Activated CD8-positive, alpha-beta T cell treated with anti-CD3 and anti-CD28 coated beads for 36 hours (primary cell): Measurements from ENCODE around the gene EHMT1. TPM values are rescaled to one million over a fixed set of nuclear protein-coding genes. Genes with fewer than 3 reads are reported as not detected.

Source experiments
- ATAC-seq: fragments of 200-7000 bp; cut with Tn5 transposase; one replicate; pipeline ENCODE4 v1.10.0; 2021; ENCODE audit warnings: mild to moderate bottlenecking, moderate library complexity
- CTCF ChIA-PET: fragments of 350-600 bp; sonication (Branson Sonifier 250); formaldehyde crosslinking; loops from one replicate; lab custom pipeline; 2021; ENCODE audit warnings: antibody characterized with exemption; lab: Charles Lee
- POLR2A ChIA-PET: fragments of 350-600 bp; sonication (Branson Sonifier 250); formaldehyde crosslinking; loops from one replicate; lab custom pipeline; 2021; ENCODE audit warnings: antibody characterized with exemption; lab: Charles Lee
- DNase-seq: peaks from one replicate; pipeline ENCODE4 v3.0.0-alpha.2; 2020
- H3K27ac Mint-ChIP-seq: one replicate; pipeline ENCODE4 v1.8.0; 2021; ENCODE audit warnings: mild to moderate bottlenecking, mixed read lengths
- H3K27me3 Mint-ChIP-seq: one replicate; pipeline ENCODE4 v1.8.0; 2021; ENCODE audit warnings: mixed read lengths
- H3K36me3 Mint-ChIP-seq: one replicate; pipeline ENCODE4 v1.8.0; 2021; ENCODE audit warnings: low read depth, mixed read lengths
- H3K4me1 Mint-ChIP-seq: one replicate; pipeline ENCODE4 v1.8.0; 2021; ENCODE audit warnings: low read depth, mixed read lengths
- H3K4me3 Mint-ChIP-seq: one replicate; pipeline ENCODE4 v1.8.0; 2021; ENCODE audit warnings: mild to moderate bottlenecking, moderate library complexity, mixed read lengths
- H3K9me3 Mint-ChIP-seq: one replicate; pipeline ENCODE4 v1.8.0; 2021; ENCODE audit warnings: mixed read lengths
- CTCF ChIP-seq: fragments of 200-600 bp; IDR thresholded peaks from one replicate; pipeline ENCODE4 v1.8.0; 2022; ENCODE audit warnings: antibody characterized with exemption, mild to moderate bottlenecking
- intact Hi-C: fragments of 100-400 bp; cut with micrococcal nuclease; formaldehyde crosslinking; loops from one replicate; pipeline ENCODE4 v1.10.0; 2022
- total RNA-seq, 2 experiments: library from RNA; stranded (reverse); gene quantifications; one replicate each; pipeline ENCODE4 v1.2.3, GENCODE V29; 2021

Gene EHMT1
- total RNA-seq, 2 experiments from 2014 or later, result 62.1 to 67.1 TPM

DNA sequence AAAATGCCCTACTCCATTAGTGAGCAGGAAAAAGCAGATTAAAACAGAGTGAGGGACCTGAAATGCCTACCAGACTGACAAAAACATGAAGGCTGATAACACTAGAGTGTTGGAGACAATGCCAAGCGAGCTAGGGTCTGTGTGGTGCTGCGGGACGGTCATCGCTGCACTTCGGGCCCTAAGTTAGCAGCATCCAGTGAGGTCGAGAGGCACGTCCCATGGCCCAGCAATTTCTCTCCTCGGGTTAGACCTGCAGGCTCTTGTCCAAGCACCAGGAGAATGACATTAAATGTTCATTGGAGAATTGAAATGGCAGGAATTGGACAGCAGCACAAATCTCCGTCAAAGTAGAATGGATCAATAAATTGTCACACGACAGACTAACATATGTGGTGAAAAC, 253.5 kb downstream of the EHMT1 start:
- no peaks in the 10 kb centered on the region for H3K36me3 Mint-ChIP-seq

GRCh38 chr9:137873408-137873807, 254.6 kb downstream of the EHMT1 start:
- Mint-ChIP-seq H3K9me3 (no peaks in the 10 kb centered on the region), H3K4me3 (no peak overlapping the region), H3K27ac (no peak overlapping the region), H3K4me1 (peaks cover 2% of the 10 kb centered on the region), H3K27me3 (peaks cover 29% of the 10 kb centered on the region), H3K36me3 (no peaks in the 10 kb centered on the region)
- DNase-seq (no peak), ATAC-seq (no peak)
- ChIA-PET CTCF (no interaction called here), POLR2A (no interaction called here)
- TF ChIP-seq CTCF, result no peak
- intact Hi-C loops, result no loop called here

More for the DNA sequence above, 253.5 kb downstream of the EHMT1 start:
- intact Hi-C loops, result no loop called here
- no peak for DNase-seq
- no peaks in the 10 kb centered on the region for H3K9me3 Mint-ChIP-seq
- no peak overlapping the region for H3K4me3 Mint-ChIP-seq
- no peak for TF ChIP-seq CTCF
- peaks cover 2% of the 10 kb centered on the region for H3K4me1 Mint-ChIP-seq
- no peak overlapping the region for H3K27ac Mint-ChIP-seq
- ChIA-PET POLR2A (no interaction called here), CTCF (no interaction called here)
- ATAC-seq, result no peak
- H3K27me3 Mint-ChIP-seq, result peaks cover 37% of the 10 kb centered on the region

- DNase-seq (no peak), ATAC-seq (no peak)
- intact Hi-C loops, result no loop called here
- no peak overlapping the region for H3K27ac Mint-ChIP-seq
- ChIA-PET POLR2A (no interaction called here), CTCF (no interaction called here)
- no peak overlapping the region for H3K4me3 Mint-ChIP-seq
- no peaks in the 10 kb centered on the region for H3K36me3 Mint-ChIP-seq
- H3K4me1 Mint-ChIP-seq, result peaks cover 2% of the 10 kb centered on the region
- TF ChIP-seq CTCF, result no peak
- H3K9me3 Mint-ChIP-seq, result no peaks in the 10 kb centered on the region
- peaks cover 28% of the 10 kb centered on the region for H3K27me3 Mint-ChIP-seq
Measured at GRCh38 chr9:137873858-137874362, 255.1 kb downstream of the EHMT1 start.

- peaks cover 35% of the 10 kb centered on the region for H3K27me3 Mint-ChIP-seq
- ChIA-PET POLR2A (interaction anchor here (1.0 kb wide), 1 partner anchor 1614 kb away, joined by 4 read pairs; no protein-coding TSS in a partner anchor), CTCF (no interaction called here)
- ATAC-seq (no peak), DNase-seq (no peak)
- intact Hi-C loops, result no loop called here
- TF ChIP-seq CTCF, result no peak
- H3K4me3 Mint-ChIP-seq, result no peak overlapping the region
- no peaks in the 10 kb centered on the region for H3K36me3 Mint-ChIP-seq
- H3K4me1 Mint-ChIP-seq, result peaks cover 2% of the 10 kb centered on the region
- no peaks in the 10 kb centered on the region for H3K9me3 Mint-ChIP-seq
- no peak overlapping the region for H3K27ac Mint-ChIP-seq
Measured at GRCh38 chr9:137875354-137875753, 256.5 kb downstream of the EHMT1 start.

DNA sequence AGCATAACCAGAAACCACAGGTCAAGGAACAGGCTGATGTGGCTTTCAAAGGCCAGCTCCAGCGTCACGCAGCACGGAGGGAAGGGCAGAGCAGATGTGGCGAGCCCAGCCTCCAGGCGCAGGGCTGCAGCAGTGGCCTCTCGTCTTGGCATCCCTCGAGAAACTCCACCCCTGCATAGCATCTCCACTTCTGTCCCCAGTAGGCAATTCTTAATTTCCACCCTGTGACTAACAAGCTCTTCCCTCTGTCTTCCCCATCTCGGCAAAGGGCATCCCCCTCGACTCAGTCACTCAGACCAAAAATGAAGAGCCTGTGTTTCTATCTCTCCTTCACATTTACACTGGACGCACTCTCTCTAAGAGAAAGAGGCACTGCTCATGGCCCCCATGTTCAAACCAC, 257.0 kb downstream of the EHMT1 start:
- Mint-ChIP-seq H3K4me3 (no peak overlapping the region), H3K9me3 (no peaks in the 10 kb centered on the region), H3K4me1 (peaks cover 2% of the 10 kb centered on the region), H3K27me3 (peaks cover 35% of the 10 kb centered on the region), H3K27ac (no peak overlapping the region), H3K36me3 (no peaks in the 10 kb centered on the region)
- no peak for DNase-seq
- intact Hi-C loops, result no loop called here
- CTCF ChIA-PET, result no interaction called here
- ATAC-seq, result no peak
- POLR2A ChIA-PET, result interaction anchor here (1.0 kb wide), 1 partner anchor 1614 kb away, joined by 4 read pairs; no protein-coding TSS in a partner anchor
- TF ChIP-seq CTCF, result no peak
